Vagina (tissue), 2 donors: ENCODE measurements around the gene ITGA11. TPM values are rescaled to one million over a fixed set of nuclear protein-coding genes. Genes with fewer than 3 reads are reported as not detected.
A peak's percentile ranks its signal among the peaks of the same experiment; 100 is the strongest.

Experiments
- DNase-seq, 2 donors: peaks; one replicate each; pipeline ENCODE4 v3.0.0-alpha.2; 2017; ENCODE audit errors: extremely low spot score in 2 of 2
- H3K27ac ChIP-seq: fragments of 200-600 bp; sonication (generic); one replicate; pipeline ENCODE4 v1.5.1; 2019
- H3K27me3 ChIP-seq: fragments of 200-600 bp; sonication (generic); one replicate; pipeline ENCODE4 v1.5.1; 2019
- H3K36me3 ChIP-seq, 2 donors: fragments of 200-600 bp; sonication (generic); one replicate each; pipeline ENCODE4 v1.5.1; 2017 to 2019
- H3K4me1 ChIP-seq: fragments of 200-600 bp; sonication (generic); one replicate; pipeline ENCODE4 v1.5.1; 2019
- H3K4me3 ChIP-seq, 2 donors: fragments of 200-600 bp; sonication (generic); 1 replicate in 1 of 2; 2 replicates in 1 of 2; pipeline ENCODE4 v1.5.1; 2016 to 2019
- H3K9me3 ChIP-seq: fragments of 200-600 bp; sonication (generic); one replicate; pipeline ENCODE4 v1.5.1; 2019
- POLR2A ChIP-seq, 2 donors: fragments of 450-650 bp; IDR thresholded peaks; one replicate each; pipeline ENCODE4 v1.6.1; 2017; ENCODE audit warnings: antibody characterized with exemption in 2 of 2, mild to moderate bottlenecking in 2 of 2, moderate library complexity in 2 of 2
- POLR2AphosphoS5 ChIP-seq, 2 donors: sonication (generic); formaldehyde crosslinking; IDR thresholded peaks; one replicate each; pipeline ENCODE4 v1.9.0; 2017; ENCODE audit warnings: antibody characterized with exemption in 2 of 2, mild to moderate bottlenecking in 2 of 2, low read depth in 1 of 2; ENCODE audit not compliant: insufficient read depth in 1 of 2
- intact Hi-C: fragments of 100-400 bp; cut with DNase I; formaldehyde crosslinking; loops from one replicate; pipeline ENCODE4 v1.15.1; 2023
- total RNA-seq: library from RNA; depleted of rRNA; stranded (reverse); fragments of >200 nt; gene quantifications from one replicate; pipeline ENCODE4 v1.2.3, GENCODE V29; 2016
- TF ChIP-seq, protein P1 (sequence below), 3 experiments: fragments of 450-650 bp in 2 of 3; fragments of 200-600 bp in 1 of 3; sonication (generic) in 1 of 3; IDR thresholded peaks; one replicate each; pipeline ENCODE4 v1.5.1; 2017 to 2019; ENCODE audit warnings: antibody characterized with exemption in 3 of 3, mild to moderate bottlenecking in 2 of 3, moderate library complexity in 2 of 3

Gene ITGA11
- total RNA-seq, 1 donor from 2014 or later, result 15.5 TPM

DNA sequence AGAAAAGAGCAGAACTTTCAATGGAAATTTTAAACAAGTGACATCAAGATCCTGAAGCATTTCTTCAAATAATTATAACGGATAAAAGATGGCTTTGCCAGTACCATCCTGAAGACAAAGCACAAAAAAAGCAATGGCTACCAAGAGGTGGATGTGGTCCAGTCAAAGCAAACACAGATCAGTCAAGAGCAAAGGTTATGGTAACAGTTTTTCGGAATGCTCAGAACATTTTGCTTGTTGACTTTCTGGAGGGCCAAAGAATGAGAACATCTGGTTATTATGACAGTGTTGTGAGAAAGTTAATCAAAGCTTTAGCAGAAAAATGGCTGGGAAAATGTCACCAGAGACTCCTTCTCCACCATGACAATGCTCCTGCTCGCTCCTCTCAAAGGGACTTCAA, 122.9 kb downstream of the ITGA11 start:
- Histone ChIP-seq H3K4me3 (no peak overlapping the region), H3K4me1 (peaks cover 11% of the 10 kb centered on the region), H3K36me3 (no peaks in the 10 kb centered on the region), H3K27me3 (no peaks in the 10 kb centered on the region), H3K9me3 (no peaks in the 10 kb centered on the region), H3K27ac (no peak overlapping the region)
- intact Hi-C loops, result loop anchor here (5.0 to 10.0 kb wide), 3 partner anchors 54 to 366 kb away; no protein-coding TSS in a partner anchor
- no peak for TF ChIP-seq POLR2A (IDR thresholded peaks at IDR 0.05)
- DNase-seq, result no peak

DNA sequence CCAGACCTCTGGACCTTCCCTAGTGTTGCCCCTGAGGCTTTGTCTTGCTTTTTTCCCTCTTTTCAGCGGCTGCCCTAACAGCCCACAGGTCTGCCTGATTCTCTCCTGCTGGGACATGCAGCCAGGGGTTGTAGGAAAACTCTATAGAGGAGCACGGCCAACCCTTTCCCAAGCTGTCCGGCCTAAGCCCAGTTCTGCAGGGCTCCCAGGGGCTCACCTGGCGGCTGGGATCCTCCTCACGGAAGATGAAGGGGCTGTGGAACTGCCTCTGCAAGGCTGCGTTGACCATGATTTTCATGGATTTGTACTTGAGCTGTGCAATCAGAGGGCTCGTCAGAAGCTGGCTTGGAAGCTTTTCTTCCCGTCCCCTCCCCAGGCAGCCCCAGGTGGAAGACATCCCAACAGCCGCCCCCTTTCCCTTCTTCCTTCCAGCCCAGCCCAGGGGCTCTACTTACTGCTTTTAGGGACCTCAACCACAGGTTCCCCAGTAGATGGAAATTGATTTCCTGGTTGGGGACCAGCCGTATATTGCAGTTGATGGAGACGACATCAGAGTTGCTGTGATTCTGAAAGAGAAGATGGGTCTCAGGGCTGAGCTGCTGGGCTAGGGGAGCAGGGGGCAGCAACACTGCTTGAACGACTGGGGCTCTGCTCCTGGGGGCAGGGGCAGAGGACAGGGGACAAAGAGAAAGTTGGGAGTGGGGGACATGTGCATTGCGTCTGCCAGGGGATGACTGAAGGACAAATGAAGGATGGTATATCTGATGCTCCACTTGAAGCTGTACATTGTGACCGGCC, 124.6 kb downstream of the ITGA11 start:
- peak overlapping the region; percentile 7 for H3K27ac ChIP-seq
- H3K36me3 ChIP-seq, result no peaks in the 10 kb centered on the region
- H3K27me3 ChIP-seq, result no peaks in the 10 kb centered on the region
- TF ChIP-seq POLR2AphosphoS5 (IDR thresholded peaks at IDR 0.05; ENCODE audit: insufficient read depth in 1 of 2, low read depth in 1 of 2), result no peak
- TF ChIP-seq POLR2A (IDR thresholded peaks at IDR 0.05), result no peak
- TF ChIP-seq, protein P1, sequence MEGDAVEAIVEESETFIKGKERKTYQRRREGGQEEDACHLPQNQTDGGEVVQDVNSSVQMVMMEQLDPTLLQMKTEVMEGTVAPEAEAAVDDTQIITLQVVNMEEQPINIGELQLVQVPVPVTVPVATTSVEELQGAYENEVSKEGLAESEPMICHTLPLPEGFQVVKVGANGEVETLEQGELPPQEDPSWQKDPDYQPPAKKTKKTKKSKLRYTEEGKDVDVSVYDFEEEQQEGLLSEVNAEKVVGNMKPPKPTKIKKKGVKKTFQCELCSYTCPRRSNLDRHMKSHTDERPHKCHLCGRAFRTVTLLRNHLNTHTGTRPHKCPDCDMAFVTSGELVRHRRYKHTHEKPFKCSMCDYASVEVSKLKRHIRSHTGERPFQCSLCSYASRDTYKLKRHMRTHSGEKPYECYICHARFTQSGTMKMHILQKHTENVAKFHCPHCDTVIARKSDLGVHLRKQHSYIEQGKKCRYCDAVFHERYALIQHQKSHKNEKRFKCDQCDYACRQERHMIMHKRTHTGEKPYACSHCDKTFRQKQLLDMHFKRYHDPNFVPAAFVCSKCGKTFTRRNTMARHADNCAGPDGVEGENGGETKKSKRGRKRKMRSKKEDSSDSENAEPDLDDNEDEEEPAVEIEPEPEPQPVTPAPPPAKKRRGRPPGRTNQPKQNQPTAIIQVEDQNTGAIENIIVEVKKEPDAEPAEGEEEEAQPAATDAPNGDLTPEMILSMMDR (IDR thresholded peaks at IDR 0.05), result no peak
- intact Hi-C loops, result loop anchor here (5.0 to 10.0 kb wide), 3 partner anchors 53 to 367 kb away; no protein-coding TSS in a partner anchor
- no peaks in the 10 kb centered on the region for H3K9me3 ChIP-seq
- H3K4me1 ChIP-seq, result peaks cover 11% of the 10 kb centered on the region
- DNase-seq, result peak in 1 of 2 donors; percentile 86
- no peak overlapping the region for H3K4me3 ChIP-seq

DNA sequence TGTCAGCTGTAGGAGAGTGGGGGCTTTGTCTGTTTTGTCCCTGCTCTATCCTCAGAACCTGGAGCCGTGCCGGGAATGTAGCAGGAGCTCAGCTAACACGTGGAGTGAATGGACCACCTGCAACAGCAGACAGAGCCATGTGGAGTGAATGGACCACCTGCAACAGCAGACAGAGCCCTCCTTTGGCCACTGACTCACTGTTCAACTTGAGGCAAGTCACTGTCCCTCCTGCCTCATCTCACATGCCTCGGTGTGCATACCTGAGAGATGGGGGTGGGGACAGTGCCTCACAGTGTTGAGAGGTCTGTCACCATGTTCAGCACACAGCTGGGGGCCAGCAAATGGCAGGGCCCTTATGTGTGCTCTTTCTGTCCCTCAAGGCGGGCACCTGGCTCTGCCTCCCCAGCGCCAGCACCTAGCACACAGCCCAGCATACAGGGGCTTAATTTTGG, 126.5 kb downstream of the ITGA11 start:
- peak in 1 of 2 donors; percentile 82 for DNase-seq

DNA sequence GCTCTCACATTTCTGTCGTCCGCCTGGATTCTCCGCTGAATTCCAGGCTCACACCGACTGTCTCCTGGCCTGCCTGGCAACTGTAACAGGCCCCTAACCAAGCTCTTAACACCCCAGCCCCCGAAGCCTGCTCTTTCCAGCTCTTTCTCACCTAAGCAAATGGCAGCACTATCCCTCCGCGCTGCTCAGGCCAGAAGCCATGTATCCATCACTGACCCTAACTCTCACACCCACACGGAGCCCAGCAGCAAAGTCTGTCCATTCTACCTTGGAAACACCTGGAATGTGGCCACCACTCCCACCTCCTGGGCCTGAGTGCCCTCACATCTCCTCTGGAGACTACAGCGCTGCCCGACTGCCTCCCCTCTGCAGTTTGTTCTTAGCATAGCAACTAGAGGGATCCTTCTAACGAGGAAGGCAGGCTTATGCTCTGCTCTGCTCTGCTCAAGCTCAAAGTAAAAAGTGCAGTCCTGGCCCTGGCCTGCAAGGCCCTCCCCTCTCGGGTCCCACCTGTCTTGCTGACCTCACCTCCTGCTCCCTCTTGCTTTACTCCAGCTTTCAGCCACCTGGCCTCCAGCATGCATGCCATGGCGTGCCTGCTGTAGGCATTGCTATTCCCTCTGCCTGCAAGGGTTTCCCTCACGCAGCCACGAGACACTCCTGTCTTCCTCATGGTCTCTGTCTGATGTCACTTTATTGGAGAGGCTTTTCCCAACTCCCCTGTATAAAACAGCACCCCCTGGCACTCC, 127.2 kb downstream of the ITGA11 start:
- intact Hi-C loops, result loop anchor here (5.0 to 10.0 kb wide), 3 partner anchors 50 to 370 kb away; no protein-coding TSS in a partner anchor
- H3K9me3 ChIP-seq, result no peaks in the 10 kb centered on the region
- H3K4me3 ChIP-seq, result no peak overlapping the region
- TF ChIP-seq, protein P1 (IDR thresholded peaks at IDR 0.05), result no peak
- TF ChIP-seq POLR2A (IDR thresholded peaks at IDR 0.05) (no peak), POLR2AphosphoS5 (IDR thresholded peaks at IDR 0.05; ENCODE audit: insufficient read depth in 1 of 2, low read depth in 1 of 2) (no peak)
- H3K36me3 ChIP-seq, result no peaks in the 10 kb centered on the region
- peak; percentile 69 to 82 for DNase-seq
- H3K27me3 ChIP-seq, result no peaks in the 10 kb centered on the region
- peaks cover 20% of the 10 kb centered on the region for H3K4me1 ChIP-seq
- no peak overlapping the region for H3K27ac ChIP-seq

More for the DNA sequence above, 126.5 kb downstream of the ITGA11 start:
- Histone ChIP-seq H3K4me3 (no peak overlapping the region), H3K4me1 (peaks cover 13% of the 10 kb centered on the region), H3K27ac (no peak overlapping the region), H3K36me3 (no peaks in the 10 kb centered on the region), H3K9me3 (no peaks in the 10 kb centered on the region), H3K27me3 (no peaks in the 10 kb centered on the region)
- intact Hi-C loops, result loop anchor here (5.0 to 10.0 kb wide), 3 partner anchors 51 to 369 kb away; no protein-coding TSS in a partner anchor
- TF ChIP-seq, protein P1 (IDR thresholded peaks at IDR 0.05), result no peak
- TF ChIP-seq POLR2A (IDR thresholded peaks at IDR 0.05), result no peak
- no peak for TF ChIP-seq POLR2AphosphoS5 (IDR thresholded peaks at IDR 0.05; ENCODE audit: insufficient read depth in 1 of 2, low read depth in 1 of 2)
